ENCODE data around the gene CERK. TPM values are rescaled to one million over a fixed set of nuclear protein-coding genes. Genes with fewer than 3 reads are reported as not detected.

Gene CERK
- total RNA-seq, 2 experiments from 2014 or later = 54.4 to 55.0 TPM

DNA sequence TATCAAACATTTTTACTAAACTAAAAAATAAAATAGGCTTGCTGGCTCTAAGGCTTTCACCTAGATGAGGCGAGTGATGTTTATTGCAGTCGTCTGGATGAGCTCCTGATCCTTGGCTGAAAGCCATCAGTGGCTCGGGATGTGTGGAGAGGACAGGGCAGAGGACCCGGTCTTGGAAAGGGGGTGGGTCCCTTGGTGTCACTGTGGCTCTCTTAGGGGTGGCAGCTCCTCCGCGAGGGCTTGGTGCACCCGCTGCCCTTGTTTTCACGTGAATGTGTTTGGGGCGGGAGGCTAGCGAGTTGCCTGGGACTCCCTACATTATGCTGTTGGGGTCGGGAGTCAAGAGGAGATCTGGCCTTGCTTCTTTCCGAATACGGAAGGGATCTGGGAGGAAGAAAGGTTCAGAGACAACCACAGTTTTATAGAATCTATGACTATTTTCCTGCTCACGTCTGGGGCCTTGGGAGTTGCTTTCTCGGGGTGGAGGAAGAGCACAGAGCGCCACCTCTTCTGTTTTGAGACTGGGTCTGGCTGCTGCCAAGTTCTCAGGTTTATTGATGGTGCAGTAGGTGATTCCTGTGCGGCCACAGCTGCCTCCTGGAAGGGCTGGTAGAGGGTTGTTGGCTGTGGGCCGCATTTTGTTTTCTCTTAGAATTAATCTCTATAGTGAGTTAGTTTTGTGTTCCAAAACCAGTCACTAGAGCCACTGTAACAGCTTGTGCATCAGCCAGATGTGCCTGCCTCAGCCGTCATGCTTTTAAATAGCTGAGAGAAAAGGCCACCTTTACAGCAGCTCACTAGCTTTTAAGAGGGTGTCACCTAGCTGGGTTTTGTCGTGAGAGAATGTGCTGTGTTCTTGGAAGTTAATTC, 37.2 kb upstream of the CERK start:
- Mint-ChIP-seq H3K9me3 (no peaks in the 10 kb centered on the region), H3K4me1 (ENCODE audit: low read depth) (peaks cover 68% of the 10 kb centered on the region), H3K27me3 (no peaks in the 10 kb centered on the region), H3K4me3 (peak overlapping the region; percentile 63), H3K36me3 (peaks cover 2% of the 10 kb centered on the region), H3K27ac (peak overlapping the region; percentile 87)
- DNase-seq = no peak
- ChIA-PET POLR2A (interaction anchor here (1.3 to 3.7 kb wide), 2 partner anchors 13 to 17 kb away, joined by 4 to 32 read pairs; partner anchors contain the start of gene TBC1D22A), CTCF (interaction anchor here (1.0 to 3.6 kb wide), 6 partner anchors 11 to 212 kb away, joined by 3 to 28 read pairs (median 6); no protein-coding TSS in a partner anchor)
- intact Hi-C loops (cut with micrococcal nuclease) = loop anchor here (1.0 kb wide), 1 partner anchor 13 kb away; the partner anchor contains the start of gene TBC1D22A

DNA sequence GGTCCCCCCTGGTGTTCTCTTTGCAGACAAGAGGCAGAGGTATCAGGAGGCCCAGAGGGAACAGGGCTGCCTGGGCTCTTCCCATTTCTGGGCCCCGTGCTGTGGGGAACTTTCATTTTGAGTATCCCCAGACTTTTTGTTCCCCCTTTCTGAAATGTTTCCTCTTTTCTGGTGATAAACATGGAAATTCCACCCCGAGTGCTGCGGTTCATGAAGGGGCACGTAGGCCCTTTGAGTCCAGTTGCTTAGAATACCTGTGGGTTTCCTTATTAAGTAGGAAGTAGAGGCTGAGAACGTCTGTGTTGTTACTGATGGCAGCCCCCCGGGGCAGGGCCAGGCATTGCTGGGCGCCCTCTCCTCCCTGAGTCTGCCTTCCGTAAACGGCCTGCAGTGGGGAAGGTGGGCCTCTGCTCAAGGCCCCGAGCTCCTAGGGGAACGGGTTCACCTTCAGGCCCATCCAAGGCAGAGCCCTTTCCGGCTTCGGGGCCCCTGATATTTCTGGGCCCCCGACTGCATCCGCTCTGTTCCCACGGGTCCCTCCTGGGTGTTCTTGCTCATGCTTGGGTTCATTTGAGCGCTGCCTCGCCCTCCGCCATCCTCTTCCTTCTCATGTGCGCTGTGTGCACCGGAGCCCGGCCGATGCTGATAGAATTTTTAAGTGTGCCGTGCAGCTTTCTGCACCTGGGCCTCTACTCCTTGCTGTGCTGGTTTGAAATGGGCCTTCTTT, 36.4 kb upstream of the CERK start:
- intact Hi-C loops (cut with micrococcal nuclease) = loop anchor here (1.0 kb wide), 1 partner anchor 12 kb away; the partner anchor contains the start of gene TBC1D22A
- no peaks in the 10 kb centered on the region for H3K27me3 Mint-ChIP-seq

DNA sequence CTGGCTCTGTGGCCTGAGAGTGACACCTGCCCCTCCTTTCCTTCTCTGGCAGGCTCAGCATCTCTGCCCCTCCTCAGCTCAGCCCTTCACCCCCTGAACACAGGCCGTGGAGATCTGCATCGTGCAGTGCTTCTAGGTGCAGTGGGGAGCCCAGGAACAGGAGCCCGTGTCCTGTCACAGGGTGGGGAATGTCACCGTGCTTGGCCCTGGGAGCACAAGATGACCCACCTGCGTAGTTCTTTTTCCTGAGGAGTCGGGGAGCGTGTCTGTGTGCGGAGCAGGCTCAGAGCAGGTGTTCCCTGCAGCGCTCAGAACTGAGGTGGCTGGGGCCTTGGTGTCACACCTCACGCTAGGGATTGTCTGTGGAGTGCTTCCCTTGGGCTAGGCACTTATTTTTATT, 35.0 kb upstream of the CERK start:
- CTCF ChIA-PET = interaction anchor here (0.7 to 3.6 kb wide), 5 partner anchors 14 to 209 kb away, joined by 3 to 28 read pairs (median 5); no protein-coding TSS in a partner anchor
- no peak for DNase-seq
- Mint-ChIP-seq H3K27me3 (no peaks in the 10 kb centered on the region), H3K27ac (peak overlapping the region; percentile 87), H3K4me3 (no peak overlapping the region), H3K36me3 (peaks cover 2% of the 10 kb centered on the region), H3K9me3 (no peaks in the 10 kb centered on the region), H3K4me1 (ENCODE audit: low read depth) (peaks cover 79% of the 10 kb centered on the region)
- intact Hi-C loops (cut with micrococcal nuclease) = loop anchor here (1.0 kb wide), 1 partner anchor 18 kb away; no protein-coding TSS in a partner anchor
- POLR2A ChIA-PET = interaction anchor here (0.9 to 3.7 kb wide), 2 partner anchors 11 to 24 kb away, joined by 3 to 32 read pairs; partner anchors contain the start of gene TBC1D22A

More for the DNA sequence above, 36.4 kb upstream of the CERK start:
- Mint-ChIP-seq H3K9me3 (no peaks in the 10 kb centered on the region), H3K4me1 (ENCODE audit: low read depth) (peaks cover 76% of the 10 kb centered on the region), H3K36me3 (peaks cover 2% of the 10 kb centered on the region), H3K27ac (peak overlapping the region; percentile 87), H3K4me3 (peak overlapping the region; percentile 63)
- POLR2A ChIA-PET = interaction anchor here (0.9 to 3.7 kb wide), 3 partner anchors 12 to 25 kb away, joined by 3 to 32 read pairs (median 4); partner anchors contain the start of gene TBC1D22A
- DNase-seq = peak; percentile 53
- CTCF ChIA-PET = interaction anchor here (0.8 to 3.6 kb wide), 10 partner anchors 10 to 211 kb away, joined by 3 to 28 read pairs (median 5); partner anchors contain the start of gene TBC1D22A

DNA sequence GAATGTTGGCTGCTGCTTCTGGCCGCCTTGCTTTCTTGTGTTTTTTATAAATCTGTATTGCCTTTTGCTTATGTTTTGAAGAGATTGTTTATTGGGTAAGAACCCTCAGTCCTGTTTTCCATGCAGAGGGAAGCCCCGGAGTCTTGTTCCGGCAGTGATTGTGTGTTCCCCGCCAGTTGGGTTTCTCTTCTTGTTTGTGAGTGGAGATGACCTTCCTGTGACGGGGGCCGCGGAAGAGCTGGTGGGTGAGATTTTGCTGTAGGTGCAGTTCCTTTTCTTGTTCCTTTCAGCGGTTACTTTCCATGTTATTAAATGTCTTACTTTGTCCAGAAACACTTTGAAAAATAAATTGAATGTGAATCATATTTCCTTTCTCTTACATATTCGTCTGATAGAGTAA, 32.7 kb upstream of the CERK start:
- POLR2A ChIA-PET = interaction anchor here (1.2 to 1.3 kb wide), 2 partner anchors 8 to 19 kb away, joined by 3 to 4 read pairs; partner anchors contain the start of gene TBC1D22A
- Mint-ChIP-seq H3K27ac (peak overlapping the region; percentile 92), H3K9me3 (no peaks in the 10 kb centered on the region), H3K36me3 (peaks cover 4% of the 10 kb centered on the region), H3K27me3 (no peaks in the 10 kb centered on the region), H3K4me1 (ENCODE audit: low read depth) (peaks cover 73% of the 10 kb centered on the region), H3K4me3 (peak overlapping the region; percentile 43)
- peak; percentile 51 for DNase-seq
- intact Hi-C loops (cut with micrococcal nuclease) = no loop called here
- CTCF ChIA-PET = interaction anchor here (1.4 to 3.4 kb wide), 4 partner anchors 9 to 207 kb away, joined by 3 to 22 read pairs (median 4); no protein-coding TSS in a partner anchor

DNA sequence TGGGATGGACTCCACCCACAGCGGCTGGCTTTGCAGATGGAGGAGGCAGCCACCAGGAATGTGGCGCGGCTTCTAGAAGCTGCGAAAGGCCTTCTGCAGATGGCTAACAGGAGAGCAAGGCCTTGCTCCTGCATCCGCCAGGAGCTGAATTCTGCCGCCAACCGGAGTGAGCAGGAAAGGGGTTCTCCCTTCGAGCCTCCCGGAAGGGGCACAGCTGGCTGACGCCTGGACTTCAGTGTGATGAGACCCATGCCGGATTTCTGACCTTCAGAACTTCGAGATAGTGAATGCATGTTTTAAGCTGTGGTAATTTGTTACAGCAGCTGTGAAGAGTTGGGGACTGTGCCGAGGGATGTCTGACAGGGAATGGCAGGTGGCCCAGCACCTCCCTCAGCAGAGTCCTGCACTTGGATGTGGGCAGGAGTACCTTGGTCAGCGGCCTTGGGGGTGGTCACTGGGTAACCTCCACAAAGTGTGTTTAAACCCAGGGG, 32.1 kb upstream of the CERK start:
- POLR2A ChIA-PET = interaction anchor here (1.2 to 1.3 kb wide), 2 partner anchors 8 to 19 kb away, joined by 3 to 4 read pairs; partner anchors contain the start of gene TBC1D22A
- peaks cover 4% of the 10 kb centered on the region for H3K36me3 Mint-ChIP-seq
- peak overlapping the region; percentile 8 for H3K4me3 Mint-ChIP-seq
- H3K27me3 Mint-ChIP-seq = no peaks in the 10 kb centered on the region
- H3K27ac Mint-ChIP-seq = peak overlapping the region; percentile 92
- intact Hi-C loops (cut with micrococcal nuclease) = no loop called here
- H3K9me3 Mint-ChIP-seq = no peaks in the 10 kb centered on the region
- no peak for DNase-seq
- peaks cover 69% of the 10 kb centered on the region for H3K4me1 Mint-ChIP-seq (ENCODE audit: low read depth)
- CTCF ChIA-PET = interaction anchor here (1.4 to 3.4 kb wide), 4 partner anchors 10 to 207 kb away, joined by 3 to 22 read pairs (median 4); no protein-coding TSS in a partner anchor

DNA sequence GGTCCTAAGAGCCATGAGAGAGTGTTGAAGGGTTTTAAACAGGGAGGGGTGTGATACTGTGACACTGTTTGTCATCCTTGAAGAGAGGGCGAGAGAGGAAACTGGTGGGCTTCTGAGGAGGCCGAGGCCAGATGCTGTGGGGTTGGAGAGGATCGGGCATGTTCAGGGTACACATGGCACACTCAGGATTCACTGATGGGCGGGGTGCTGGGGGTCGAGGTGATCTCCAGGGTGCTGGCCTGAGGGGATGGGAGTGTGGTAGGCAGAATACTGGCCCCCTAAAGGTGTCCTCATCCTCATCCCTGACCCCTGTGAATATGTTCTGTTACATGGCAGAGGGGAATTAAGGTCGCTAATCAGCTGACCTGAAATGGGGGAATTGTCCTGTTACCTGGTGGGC, 31.7 kb upstream of the CERK start:
- peaks cover 4% of the 10 kb centered on the region for H3K36me3 Mint-ChIP-seq
- no peaks in the 10 kb centered on the region for H3K27me3 Mint-ChIP-seq
- ChIA-PET POLR2A (interaction anchor here (1.2 kb wide), 1 partner anchor 18 kb away, joined by 3 read pairs; no protein-coding TSS in a partner anchor), CTCF (interaction anchor here (1.4 to 3.4 kb wide), 3 partner anchors 10 to 33 kb away, joined by 3 to 22 read pairs (median 5); no protein-coding TSS in a partner anchor)
- no peak overlapping the region for H3K4me3 Mint-ChIP-seq
- intact Hi-C loops (cut with micrococcal nuclease) = no loop called here
- DNase-seq = no peak
- peak overlapping the region; percentile 92 for H3K27ac Mint-ChIP-seq
- H3K4me1 Mint-ChIP-seq (ENCODE audit: low read depth) = peaks cover 69% of the 10 kb centered on the region
- no peaks in the 10 kb centered on the region for H3K9me3 Mint-ChIP-seq

DNA sequence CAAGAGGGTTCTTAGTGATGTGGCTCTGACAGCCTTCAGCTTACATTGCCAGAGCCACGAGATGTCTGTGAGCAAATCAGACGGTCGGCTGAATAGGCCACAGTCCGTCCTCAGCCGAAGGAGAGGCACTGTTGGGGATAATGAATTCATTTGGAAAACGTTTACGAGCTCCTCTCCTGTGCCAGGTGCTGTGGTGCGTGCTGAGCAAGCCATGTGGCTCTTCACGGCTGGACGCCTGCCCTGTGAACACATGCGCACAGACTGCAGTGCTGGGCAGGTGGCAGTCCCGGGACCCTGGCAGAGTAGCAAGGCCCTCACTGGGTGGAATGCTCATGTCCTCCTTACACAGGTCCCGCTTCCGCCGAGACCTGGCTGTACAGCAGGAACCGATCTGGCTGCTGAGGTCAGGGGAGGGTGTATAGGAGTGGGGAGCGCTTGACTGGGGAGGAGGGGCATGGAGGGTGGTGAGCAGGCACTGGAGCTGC, 31.2 kb upstream of the CERK start:
- Mint-ChIP-seq H3K4me3 (no peak overlapping the region), H3K36me3 (peaks cover 7% of the 10 kb centered on the region), H3K27ac (peak overlapping the region; percentile 92), H3K9me3 (no peaks in the 10 kb centered on the region), H3K27me3 (no peaks in the 10 kb centered on the region), H3K4me1 (ENCODE audit: low read depth) (peaks cover 70% of the 10 kb centered on the region)
- ChIA-PET CTCF (interaction anchor here (1.4 to 3.4 kb wide), 3 partner anchors 10 to 33 kb away, joined by 3 to 22 read pairs (median 5); no protein-coding TSS in a partner anchor), POLR2A (no interaction called here)
- DNase-seq = no peak
- intact Hi-C loops (cut with micrococcal nuclease) = no loop called here

DNA sequence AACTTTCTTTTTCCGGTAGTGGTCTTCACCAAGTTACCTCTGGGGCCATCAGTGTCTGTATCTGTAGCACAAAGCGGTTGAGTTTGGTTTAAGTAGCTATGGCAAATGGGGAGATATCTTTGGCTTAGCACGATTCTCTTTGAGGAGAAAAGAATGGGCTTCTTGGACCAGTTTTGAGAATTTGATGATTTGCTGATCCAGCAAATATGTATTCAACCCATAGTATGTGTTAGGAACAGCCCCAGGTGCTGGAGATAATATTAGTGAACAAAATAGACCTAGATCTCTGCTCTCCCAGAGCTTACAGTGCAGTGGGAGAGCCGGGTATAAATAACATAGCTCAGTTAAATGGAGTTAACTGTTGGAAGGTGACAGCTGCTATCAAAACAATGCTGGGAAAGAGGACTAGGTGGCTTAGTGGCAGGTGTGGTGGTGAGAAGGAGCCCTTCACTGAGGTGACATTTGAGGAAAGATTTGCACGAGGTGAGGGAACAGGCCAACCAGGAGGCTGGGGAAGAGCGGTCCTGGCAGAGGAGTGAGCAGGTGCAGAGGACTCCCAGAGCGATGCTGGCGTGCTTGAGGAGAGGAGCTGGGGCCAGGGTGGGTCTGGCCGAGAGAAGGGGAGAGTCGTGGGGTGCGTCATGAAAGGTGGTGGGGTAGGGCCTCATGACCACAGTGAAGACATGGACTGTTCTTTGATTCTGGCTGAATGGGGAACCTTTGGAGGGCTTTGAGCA, 29.4 kb upstream of the CERK start:
- intact Hi-C loops (cut with micrococcal nuclease) = no loop called here

DNA sequence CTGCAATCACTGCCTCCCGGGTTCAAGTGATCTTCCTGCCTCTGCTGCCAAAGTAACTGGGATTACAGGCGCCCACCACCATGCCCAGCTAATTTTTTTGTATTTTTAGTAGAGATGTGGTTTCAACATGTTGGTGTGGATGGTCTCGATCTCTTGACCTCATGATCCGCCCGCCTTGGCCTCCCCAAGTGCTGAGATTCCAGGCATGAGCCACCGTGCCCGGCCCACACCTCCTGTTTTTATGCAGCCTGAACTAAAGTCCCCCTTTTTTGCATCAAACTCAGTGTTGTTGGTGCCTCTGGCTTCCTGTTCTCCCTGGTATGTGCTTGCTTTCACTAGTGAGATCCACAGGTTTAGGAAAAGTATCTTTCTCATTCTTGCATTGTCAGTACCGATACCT, 28.6 kb upstream of the CERK start:
- H3K27ac Mint-ChIP-seq = peak overlapping the region; percentile 24
- H3K4me3 Mint-ChIP-seq = no peak overlapping the region
- H3K36me3 Mint-ChIP-seq = peaks cover 15% of the 10 kb centered on the region
- ChIA-PET POLR2A (no interaction called here), CTCF (no interaction called here)
- H3K9me3 Mint-ChIP-seq = no peaks in the 10 kb centered on the region
- no peaks in the 10 kb centered on the region for H3K27me3 Mint-ChIP-seq
- H3K4me1 Mint-ChIP-seq (ENCODE audit: low read depth) = peaks cover 73% of the 10 kb centered on the region
- intact Hi-C loops (cut with micrococcal nuclease) = no loop called here
- DNase-seq = no peak

More for the DNA sequence above, 29.4 kb upstream of the CERK start:
- Mint-ChIP-seq H3K27ac (peak overlapping the region; percentile 24), H3K9me3 (no peaks in the 10 kb centered on the region), H3K4me3 (no peak overlapping the region), H3K36me3 (peaks cover 10% of the 10 kb centered on the region), H3K27me3 (no peaks in the 10 kb centered on the region), H3K4me1 (ENCODE audit: low read depth) (peaks cover 67% of the 10 kb centered on the region)
- CTCF ChIA-PET = interaction anchor here (0.6 to 0.7 kb wide), 2 partner anchors 9 to 36 kb away, joined by 3 read pairs; no protein-coding TSS in a partner anchor
- POLR2A ChIA-PET = no interaction called here
- no peak for DNase-seq

DNA sequence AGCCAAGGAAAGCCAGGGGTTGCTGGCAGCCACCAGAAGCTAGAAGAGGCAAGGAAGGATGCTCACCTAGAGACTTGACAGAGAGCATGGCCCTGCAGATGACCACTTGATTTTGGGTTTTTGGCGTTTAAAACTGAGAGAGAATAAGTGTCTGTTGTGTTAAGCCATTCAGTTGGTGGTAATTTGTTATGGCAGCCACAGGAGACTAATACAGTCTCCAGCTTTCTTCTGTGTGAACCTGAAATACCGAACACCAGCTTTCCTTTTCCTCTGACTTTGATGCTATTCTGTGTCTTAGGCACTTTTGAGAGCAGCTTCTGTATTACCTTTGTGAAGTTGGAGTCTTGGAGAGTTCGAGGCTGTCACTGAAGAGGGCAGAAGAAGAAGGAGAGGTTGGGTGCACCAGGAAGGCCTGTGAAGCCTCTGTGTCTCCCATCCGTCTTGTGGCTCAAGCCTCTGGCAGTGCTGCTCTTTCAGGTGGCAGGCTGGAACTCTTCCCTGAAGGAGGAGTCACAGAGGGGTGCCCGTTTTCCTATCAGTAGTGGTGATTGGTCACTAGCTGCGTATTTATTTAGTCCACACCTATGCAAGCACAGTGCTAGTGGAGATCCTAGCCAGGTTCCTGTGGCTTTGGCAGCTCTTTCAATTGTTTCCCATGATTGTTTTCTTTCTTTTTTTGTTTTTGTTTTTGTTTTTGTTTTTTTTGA, 26.9 kb upstream of the CERK start:
- no peak for DNase-seq
- no peak overlapping the region for H3K4me3 Mint-ChIP-seq
- peaks cover 13% of the 10 kb centered on the region for H3K36me3 Mint-ChIP-seq
- CTCF ChIA-PET = interaction anchor here (1.0 to 3.7 kb wide), 2 partner anchors 9 to 37 kb away, joined by 5 to 30 read pairs; no protein-coding TSS in a partner anchor
- intact Hi-C loops (cut with micrococcal nuclease) = no loop called here
- POLR2A ChIA-PET = interaction anchor here (0.6 to 1.0 kb wide), 3 partner anchors 29 to 38 kb away, joined by 3 to 4 read pairs (median 3); no protein-coding TSS in a partner anchor
- no peaks in the 10 kb centered on the region for H3K27me3 Mint-ChIP-seq
- peak overlapping the region; percentile 60 for H3K27ac Mint-ChIP-seq
- H3K9me3 Mint-ChIP-seq = no peaks in the 10 kb centered on the region
- H3K4me1 Mint-ChIP-seq (ENCODE audit: low read depth) = peaks cover 69% of the 10 kb centered on the region

All from activated CD4-positive, alpha-beta memory T cell treated with anti-CD3 and anti-CD28 coated beads for 36 hours (primary cell).